Smooth muscle cell of the pulmonary artery (primary cell): ENCODE measurements around the gene LRRC75A. TPM values are rescaled to one million over a fixed set of nuclear protein-coding genes. Genes with fewer than 3 reads are reported as not detected.

Source experiments
- total RNA-seq: library from RNA; depleted of rRNA; stranded (reverse); fragments of >200 nt; gene quantifications from 2 replicates; pipeline ENCODE4 v1.2.3, GENCODE V29; 2014

Gene LRRC75A
- total RNA-seq: 1.7 and 2.1 TPM in 2 replicates

DNA sequence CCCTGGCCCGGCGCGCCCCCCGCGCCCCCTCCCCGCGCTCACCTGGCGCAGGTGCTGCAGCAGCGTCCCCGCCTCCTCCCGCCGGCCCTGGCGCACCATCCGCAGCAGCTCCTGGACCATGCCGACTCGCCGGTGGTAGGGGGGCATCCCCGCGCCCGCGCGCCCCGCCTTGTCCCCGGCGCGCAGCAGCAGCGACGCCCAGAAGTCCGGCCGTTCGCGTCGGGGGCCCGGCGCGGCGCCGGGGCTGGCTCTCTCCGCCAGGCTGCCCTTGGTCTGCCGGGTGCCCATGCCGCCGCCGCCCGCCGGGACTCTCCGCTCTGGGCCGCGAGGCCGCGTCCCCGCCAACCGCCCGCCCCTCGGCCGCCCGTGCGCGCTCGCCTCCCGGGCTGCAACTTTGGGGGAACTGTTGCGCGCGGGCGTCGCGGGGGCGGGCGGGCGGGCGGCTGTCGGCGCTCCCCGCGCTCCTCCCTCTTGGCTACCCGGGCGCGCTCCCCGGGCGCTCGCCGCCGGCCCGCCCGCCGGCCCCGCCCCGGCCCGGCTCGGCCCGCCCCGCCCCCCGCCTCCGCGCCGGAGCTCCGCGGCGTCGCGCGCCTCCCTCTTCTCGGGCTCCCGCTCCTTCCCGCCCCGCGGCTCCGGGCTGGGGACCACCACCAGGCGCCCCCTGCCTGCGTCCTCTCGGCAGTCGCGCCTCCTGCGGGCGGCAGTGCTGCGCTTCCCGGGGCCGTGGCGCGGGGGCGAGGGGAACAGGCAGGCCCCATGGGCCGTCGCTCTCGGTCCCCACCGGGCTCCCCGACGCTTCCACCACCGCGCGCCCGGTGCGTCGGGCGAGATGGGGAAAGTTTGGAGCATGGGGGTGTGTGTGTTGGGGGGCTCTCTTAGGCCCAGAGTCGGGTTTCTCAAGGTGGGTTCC is at the start of gene LRRC75A:
TSS of gene LRRC75A (minus strand) at position 491 of the 910 bp plus-strand sequence. CDS start at position 288, 203 bp downstream.

DNA sequence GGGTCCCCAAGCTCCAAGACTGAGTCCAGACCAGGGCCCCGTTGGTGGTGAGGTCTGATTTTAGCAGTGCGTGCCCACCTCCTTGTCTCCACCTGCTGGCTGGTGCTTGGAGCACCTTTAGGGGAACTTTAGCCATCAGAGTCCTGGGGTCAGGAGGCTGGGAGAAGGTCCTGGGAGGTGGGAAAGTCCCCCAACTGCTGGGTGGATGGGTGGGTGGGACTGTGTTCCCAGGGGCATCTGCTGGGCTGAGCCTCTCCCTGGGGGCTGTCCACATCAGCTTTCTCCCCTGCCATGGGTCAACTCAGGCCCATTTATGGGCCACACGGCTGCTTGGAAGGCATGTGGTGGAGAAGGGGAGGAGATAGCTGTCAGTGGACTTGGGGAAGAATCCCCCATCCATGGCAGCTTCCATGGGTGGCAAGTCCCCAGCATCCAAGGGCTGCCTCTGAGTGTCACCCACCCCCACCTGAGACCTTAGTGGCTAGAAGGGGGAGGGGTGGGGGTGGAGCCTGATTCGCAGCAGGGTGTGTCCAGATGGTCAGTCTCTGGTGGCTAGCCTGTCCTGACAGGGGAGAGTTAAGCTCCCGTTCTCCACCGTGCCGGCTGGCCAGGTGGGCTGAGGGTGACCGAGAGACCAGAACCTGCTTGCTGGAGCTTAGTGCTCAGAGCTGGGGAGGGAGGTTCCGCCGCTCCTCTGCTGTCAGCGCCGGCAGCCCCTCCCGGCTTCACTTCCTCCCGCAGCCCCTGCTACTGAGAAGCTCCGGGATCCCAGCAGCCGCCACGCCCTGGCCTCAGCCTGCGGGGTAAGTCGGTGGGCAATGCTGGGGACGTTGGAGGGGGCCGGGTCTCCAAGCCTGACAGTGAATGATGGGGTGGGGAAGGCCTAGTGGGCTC is 76.7 kb downstream of the LRRC75A start, which contains the start of gene TRPV2:
TSS of gene TRPV2 (plus strand) at position 541 of the 894 bp plus-strand sequence. CDS start 2,098 bp downstream, outside the sequence.

Other genes with a start within 250 kb of the LRRC75A start
- gene CENPV, start 138.7 kb downstream of the LRRC75A start, total RNA-seq: 4.9 and 6.1 TPM in 2 replicates
- 1,820 and 2,231 TPM in 2 replicates for gene UBB, start 111.1 kb downstream of the LRRC75A start, total RNA-seq
- 71.5 and 83.5 TPM in 2 replicates for gene TRPV2, start 76.6 kb downstream of the LRRC75A start, total RNA-seq
- 6.6 and 8.9 TPM in 2 replicates for gene ZNF287, start 77.0 kb upstream of the LRRC75A start, total RNA-seq
- 4.4 and 5.2 TPM in 2 replicates for gene ZNF624, start 161.7 kb upstream of the LRRC75A start, total RNA-seq
- 8.8 and 11.7 TPM in 2 replicates for gene CCDC144A, start 198.0 kb upstream of the LRRC75A start, total RNA-seq